Neural cell (in vitro differentiated cells): ENCODE results near the gene TAF11L2.
"Not testable (repeated sequence)": the region's sequence is repeated elsewhere in the genome, so short reads cannot be mapped to it uniquely, and the experiment has no call there.

Experiments
- POLR2AphosphoS5 ChIP-seq: IDR thresholded peaks from 2 replicates; pipeline ENCODE4 v1.6.1; 2012
- RAD21 ChIP-seq: fragments of 450-650 bp; conservative IDR thresholded peaks from 2 replicates; pipeline ENCODE4 v1.6.1; 2014; ENCODE audit warnings: antibody characterized with exemption, mild to moderate bottlenecking, moderate library complexity
- REST ChIP-seq: IDR thresholded peaks from 2 replicates; pipeline ENCODE4 v1.6.1; 2012; ENCODE audit warnings: borderline replicate concordance
- TF ChIP-seq, protein P1 (sequence below): fragments of 450-650 bp; IDR thresholded peaks from 2 replicates; pipeline ENCODE4 v1.5.1; 2014; ENCODE audit warnings: antibody characterized with exemption, mild to moderate bottlenecking, moderate library complexity; ENCODE audit not compliant: poor library complexity, severe bottlenecking

GRCh38 chr5:17521501-17521900 lies 23.5 kb downstream of the TAF11L2 start, which contains the start of gene TAF11L4:
- TF ChIP-seq, protein P1, sequence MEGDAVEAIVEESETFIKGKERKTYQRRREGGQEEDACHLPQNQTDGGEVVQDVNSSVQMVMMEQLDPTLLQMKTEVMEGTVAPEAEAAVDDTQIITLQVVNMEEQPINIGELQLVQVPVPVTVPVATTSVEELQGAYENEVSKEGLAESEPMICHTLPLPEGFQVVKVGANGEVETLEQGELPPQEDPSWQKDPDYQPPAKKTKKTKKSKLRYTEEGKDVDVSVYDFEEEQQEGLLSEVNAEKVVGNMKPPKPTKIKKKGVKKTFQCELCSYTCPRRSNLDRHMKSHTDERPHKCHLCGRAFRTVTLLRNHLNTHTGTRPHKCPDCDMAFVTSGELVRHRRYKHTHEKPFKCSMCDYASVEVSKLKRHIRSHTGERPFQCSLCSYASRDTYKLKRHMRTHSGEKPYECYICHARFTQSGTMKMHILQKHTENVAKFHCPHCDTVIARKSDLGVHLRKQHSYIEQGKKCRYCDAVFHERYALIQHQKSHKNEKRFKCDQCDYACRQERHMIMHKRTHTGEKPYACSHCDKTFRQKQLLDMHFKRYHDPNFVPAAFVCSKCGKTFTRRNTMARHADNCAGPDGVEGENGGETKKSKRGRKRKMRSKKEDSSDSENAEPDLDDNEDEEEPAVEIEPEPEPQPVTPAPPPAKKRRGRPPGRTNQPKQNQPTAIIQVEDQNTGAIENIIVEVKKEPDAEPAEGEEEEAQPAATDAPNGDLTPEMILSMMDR = not testable (repeated sequence)
- not testable (repeated sequence) for TF ChIP-seq POLR2AphosphoS5, REST, RAD21
